HT-29 (cell line): ENCODE results near the gene CCDC174. TPM values are rescaled to one million over a fixed set of nuclear protein-coding genes. Genes with fewer than 3 reads are reported as not detected.
A peak's percentile ranks its signal among the peaks of the same experiment; 100 is the strongest.

Experiments used
- DNase-seq: peaks from one replicate; pipeline ENCODE4 v3.0.0-alpha.2; 2015; ENCODE audit warnings: low spot score
- total RNA-seq: library from RNA; depleted of rRNA; stranded (reverse); fragments of >200 nt; shearing (Covaris generic); gene quantifications from 2 replicates; pipeline ENCODE4 v1.2.3, GENCODE V29; 2014

The CCDC174 gene
- total RNA-seq, 1 experiment from 2014 or later, result 3.4 TPM

GRCh38 chr3:14652360-14652907 lies 872 bp downstream of the CCDC174 start:
- DNase-seq, result peak; percentile 31

GRCh38 chr3:14657579-14657978 lies 6.0 kb downstream of the CCDC174 start:
- DNase-seq, result no peak

- DNase-seq, result no peak
Measured at GRCh38 chr3:14658978-14659377, 7.4 kb downstream of the CCDC174 start.

GRCh38 chr3:14660942-14661341 lies 9.4 kb downstream of the CCDC174 start:
- no peak for DNase-seq

GRCh38 chr3:14663396-14664135 lies 12.0 kb downstream of the CCDC174 start:
- DNase-seq, result no peak

- DNase-seq, result no peak
Measured at GRCh38 chr3:14664170-14664569, 12.6 kb downstream of the CCDC174 start.

GRCh38 chr3:14672588-14672987 lies 21.0 kb downstream of the CCDC174 start:
- no peak for DNase-seq

GRCh38 chr3:14674841-14675240 lies 23.3 kb downstream of the CCDC174 start, which contains the start of gene C3orf20:
Gene C3orf20 (plus strand): TSS chr3:14675141. CDS start chr3:14682714, 7,573 bp downstream.
- DNase-seq, result no peak

GRCh38 chr3:14676881-14677280 lies 25.3 kb downstream of the CCDC174 start:
- DNase-seq, result no peak

- no peak for DNase-seq
Measured at GRCh38 chr3:14678015-14678503, 26.5 kb downstream of the CCDC174 start.

- no peak for DNase-seq
Measured at GRCh38 chr3:14680115-14680514, 28.6 kb downstream of the CCDC174 start.

GRCh38 chr3:14680716-14681115 lies 29.2 kb downstream of the CCDC174 start:
- DNase-seq, result no peak

GRCh38 chr3:14684447-14684846 lies 32.9 kb downstream of the CCDC174 start:
- no peak for DNase-seq

GRCh38 chr3:14685179-14685578 lies 33.6 kb downstream of the CCDC174 start:
- DNase-seq, result no peak

GRCh38 chr3:14687360-14687759 lies 35.8 kb downstream of the CCDC174 start:
- DNase-seq, result no peak

- DNase-seq, result no peak
Measured at GRCh38 chr3:14688525-14688924, 37.0 kb downstream of the CCDC174 start.

GRCh38 chr3:14689247-14689980 lies 37.9 kb downstream of the CCDC174 start:
- no peak for DNase-seq

- DNase-seq, result no peak
Measured at GRCh38 chr3:14691239-14691638, 39.7 kb downstream of the CCDC174 start.

GRCh38 chr3:14691719-14692118 lies 40.2 kb downstream of the CCDC174 start:
- DNase-seq, result no peak

- no peak for DNase-seq
Measured at GRCh38 chr3:14698601-14699244, 47.2 kb downstream of the CCDC174 start.

- no peak for DNase-seq
Measured at GRCh38 chr3:14699643-14700042, 48.1 kb downstream of the CCDC174 start.

- no peak for DNase-seq
Measured at GRCh38 chr3:14700891-14701290, 49.3 kb downstream of the CCDC174 start.
